Parathyroid adenoma (tissue), 2 donors: ENCODE data around the gene FAAH2.
A peak's percentile ranks its signal among the peaks of the same experiment; 100 is the strongest.

Source experiments
- H2AFZ ChIP-seq: fragments of 300-600 bp; sonication (generic); one replicate; pipeline ENCODE4 v1.7.0; 2017; ENCODE audit warnings: antibody characterized with exemption, mild to moderate bottlenecking
- H3K27ac ChIP-seq: fragments of 300-600 bp; sonication (generic); one replicate; pipeline ENCODE4 v1.7.0; 2017
- H3K27me3 ChIP-seq: fragments of 300-600 bp; sonication (generic); one replicate; pipeline ENCODE4 v1.7.0; 2017; ENCODE audit warnings: low read length; ENCODE audit not compliant: control insufficient read depth, insufficient read depth
- H3K36me3 ChIP-seq: fragments of 300-600 bp; sonication (generic); one replicate; pipeline ENCODE4 v1.7.0; 2017; ENCODE audit warnings: low read length; ENCODE audit not compliant: control insufficient read depth, insufficient read depth
- H3K4me1 ChIP-seq: fragments of 300-600 bp; sonication (generic); one replicate; pipeline ENCODE4 v1.7.0; 2017; ENCODE audit warnings: control low read depth
- H3K4me2 ChIP-seq: fragments of 300-600 bp; sonication (generic); one replicate; pipeline ENCODE4 v1.7.0; 2017; ENCODE audit warnings: low read length
- H3K4me3 ChIP-seq: fragments of 300-600 bp; sonication (generic); one replicate; pipeline ENCODE4 v1.7.0; 2017; ENCODE audit warnings: low read depth, low read length
- H3K79me2 ChIP-seq: fragments of 300-600 bp; sonication (generic); one replicate; pipeline ENCODE4 v1.7.0; 2017; ENCODE audit warnings: control low read depth
- H3K9ac ChIP-seq: fragments of 300-600 bp; sonication (generic); one replicate; pipeline ENCODE4 v1.7.0; 2017; ENCODE audit warnings: mild to moderate bottlenecking
- H3K9me3 ChIP-seq: fragments of 300-600 bp; sonication (generic); one replicate; pipeline ENCODE4 v1.7.0; 2017; ENCODE audit warnings: low read length; ENCODE audit not compliant: control insufficient read depth
- TF ChIP-seq, protein P1 (sequence below): fragments of 300-600 bp; sonication (generic); IDR thresholded peaks from one replicate; pipeline ENCODE4 v1.7.0; 2017; ENCODE audit warnings: antibody characterized with exemption, mild to moderate bottlenecking
- donor health status: primary hyperparathyroidism.

FAAH2 gene, protein sequence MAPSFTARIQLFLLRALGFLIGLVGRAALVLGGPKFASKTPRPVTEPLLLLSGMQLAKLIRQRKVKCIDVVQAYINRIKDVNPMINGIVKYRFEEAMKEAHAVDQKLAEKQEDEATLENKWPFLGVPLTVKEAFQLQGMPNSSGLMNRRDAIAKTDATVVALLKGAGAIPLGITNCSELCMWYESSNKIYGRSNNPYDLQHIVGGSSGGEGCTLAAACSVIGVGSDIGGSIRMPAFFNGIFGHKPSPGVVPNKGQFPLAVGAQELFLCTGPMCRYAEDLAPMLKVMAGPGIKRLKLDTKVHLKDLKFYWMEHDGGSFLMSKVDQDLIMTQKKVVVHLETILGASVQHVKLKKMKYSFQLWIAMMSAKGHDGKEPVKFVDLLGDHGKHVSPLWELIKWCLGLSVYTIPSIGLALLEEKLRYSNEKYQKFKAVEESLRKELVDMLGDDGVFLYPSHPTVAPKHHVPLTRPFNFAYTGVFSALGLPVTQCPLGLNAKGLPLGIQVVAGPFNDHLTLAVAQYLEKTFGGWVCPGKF

DNA sequence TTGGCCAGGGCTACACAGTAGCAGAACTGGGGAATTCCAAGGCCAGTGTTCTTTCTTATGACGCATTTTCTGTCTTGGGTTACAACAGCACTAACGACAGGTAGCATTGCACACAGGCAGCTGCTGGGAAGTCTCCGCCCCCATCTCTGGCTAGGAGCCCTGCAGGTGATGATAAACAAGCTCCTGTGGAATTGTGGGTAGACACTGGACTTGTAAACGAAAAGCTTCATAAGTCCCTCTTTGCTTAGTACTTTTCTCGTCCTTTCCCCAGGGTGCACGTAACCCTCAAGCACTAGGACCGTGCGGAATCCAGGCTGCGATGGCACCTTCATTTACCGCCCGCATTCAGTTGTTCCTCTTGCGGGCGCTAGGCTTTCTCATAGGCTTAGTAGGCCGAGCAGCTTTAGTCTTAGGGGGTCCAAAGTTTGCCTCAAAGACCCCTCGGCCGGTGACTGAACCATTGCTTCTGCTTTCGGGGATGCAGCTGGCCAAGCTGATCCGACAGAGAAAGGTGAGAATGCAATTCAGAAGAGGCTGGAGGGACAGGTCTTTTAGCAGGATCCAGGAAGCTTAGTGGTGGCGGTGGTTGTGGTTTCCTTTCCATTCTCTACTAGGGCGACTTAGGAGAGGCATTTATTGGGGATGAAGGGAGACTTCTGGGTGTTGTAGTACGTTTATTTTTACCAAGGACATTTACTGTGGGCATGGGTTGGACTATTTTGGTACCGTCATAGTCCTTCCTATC lies at the start of gene FAAH2:
FAAH2 (plus strand) TSS at position 200 of the 745 bp plus-strand sequence; CDS start at position 320, 120 bp downstream.
- peak within 1 kb of the TSS; percentile 59 for H3K4me2 ChIP-seq
- H3K79me2 ChIP-seq, result no peaks in the 10 kb centered on the region
- no peaks in the 10 kb centered on the region for H3K4me1 ChIP-seq
- no peaks in the 10 kb centered on the region for H3K36me3 ChIP-seq
- no peaks in the 10 kb centered on the region for H3K27me3 ChIP-seq
- TF ChIP-seq, protein P1, sequence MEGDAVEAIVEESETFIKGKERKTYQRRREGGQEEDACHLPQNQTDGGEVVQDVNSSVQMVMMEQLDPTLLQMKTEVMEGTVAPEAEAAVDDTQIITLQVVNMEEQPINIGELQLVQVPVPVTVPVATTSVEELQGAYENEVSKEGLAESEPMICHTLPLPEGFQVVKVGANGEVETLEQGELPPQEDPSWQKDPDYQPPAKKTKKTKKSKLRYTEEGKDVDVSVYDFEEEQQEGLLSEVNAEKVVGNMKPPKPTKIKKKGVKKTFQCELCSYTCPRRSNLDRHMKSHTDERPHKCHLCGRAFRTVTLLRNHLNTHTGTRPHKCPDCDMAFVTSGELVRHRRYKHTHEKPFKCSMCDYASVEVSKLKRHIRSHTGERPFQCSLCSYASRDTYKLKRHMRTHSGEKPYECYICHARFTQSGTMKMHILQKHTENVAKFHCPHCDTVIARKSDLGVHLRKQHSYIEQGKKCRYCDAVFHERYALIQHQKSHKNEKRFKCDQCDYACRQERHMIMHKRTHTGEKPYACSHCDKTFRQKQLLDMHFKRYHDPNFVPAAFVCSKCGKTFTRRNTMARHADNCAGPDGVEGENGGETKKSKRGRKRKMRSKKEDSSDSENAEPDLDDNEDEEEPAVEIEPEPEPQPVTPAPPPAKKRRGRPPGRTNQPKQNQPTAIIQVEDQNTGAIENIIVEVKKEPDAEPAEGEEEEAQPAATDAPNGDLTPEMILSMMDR, result no peak
- peak within 1 kb of the TSS; percentile 83 for H3K27ac ChIP-seq
- no peak within 1 kb of the TSS for H3K9ac ChIP-seq
- peak within 1 kb of the TSS; percentile 72 for H3K4me3 ChIP-seq
- no peaks in the 10 kb centered on the region for H3K9me3 ChIP-seq
- H2AFZ ChIP-seq, result peak within 1 kb of the TSS; percentile 55

DNA sequence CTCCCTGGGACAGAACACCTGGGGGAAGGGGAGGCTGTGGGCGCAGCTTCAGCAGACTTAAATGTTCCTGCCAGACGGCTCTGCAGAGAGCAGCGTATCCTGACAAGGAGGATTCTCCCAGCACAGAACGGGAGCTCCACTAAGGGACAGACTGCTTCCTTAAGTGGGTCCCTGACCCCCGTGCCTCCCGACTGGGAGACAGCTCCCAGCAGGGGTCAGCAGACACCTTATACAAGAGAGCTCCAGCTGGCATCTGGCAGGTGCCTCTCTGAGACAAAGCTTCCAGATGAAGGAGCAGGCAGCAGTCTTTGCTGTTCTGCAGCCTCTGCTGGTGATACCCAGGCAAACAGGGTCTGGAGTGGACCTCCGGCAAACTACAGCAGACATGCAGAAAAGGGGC lies 44.5 kb upstream of the FAAH2 start:
- Histone ChIP-seq H3K36me3 (no peaks in the 10 kb centered on the region), H2AFZ (no peak overlapping the region), H3K4me2 (no peak overlapping the region), H3K27me3 (no peaks in the 10 kb centered on the region), H3K79me2 (no peaks in the 10 kb centered on the region), H3K4me3 (no peak overlapping the region), H3K4me1 (no peaks in the 10 kb centered on the region), H3K27ac (no peak overlapping the region), H3K9ac (no peak overlapping the region), H3K9me3 (no peaks in the 10 kb centered on the region)
- TF ChIP-seq, protein P1, result no peak

DNA sequence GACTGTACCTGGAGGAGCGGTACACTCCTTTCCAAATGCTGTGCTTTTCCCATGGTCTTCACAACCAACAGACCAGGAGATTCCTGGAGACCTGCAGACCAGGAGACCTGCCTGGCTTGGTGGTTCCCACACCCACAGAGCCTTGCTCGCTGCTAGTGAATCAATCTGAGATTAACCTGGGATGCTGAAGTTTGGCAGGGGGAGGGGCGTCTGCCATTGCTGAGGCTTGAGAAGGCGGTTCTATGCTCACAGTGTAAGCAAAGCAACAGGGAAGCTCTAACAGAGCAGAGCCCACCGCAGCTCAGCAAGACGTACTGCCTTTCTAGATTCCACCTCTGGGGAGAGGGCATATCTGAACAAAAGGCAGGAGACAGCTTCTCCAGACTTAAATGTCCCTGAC lies 34.5 kb upstream of the FAAH2 start:
- H3K4me1 ChIP-seq, result no peaks in the 10 kb centered on the region
- no peak overlapping the region for H3K4me3 ChIP-seq
- TF ChIP-seq, protein P1, result no peak
- no peaks in the 10 kb centered on the region for H3K36me3 ChIP-seq
- no peaks in the 10 kb centered on the region for H3K79me2 ChIP-seq
- H2AFZ ChIP-seq, result no peak overlapping the region
- H3K9ac ChIP-seq, result no peak overlapping the region
- H3K27ac ChIP-seq, result no peak overlapping the region
- H3K9me3 ChIP-seq, result no peaks in the 10 kb centered on the region
- H3K4me2 ChIP-seq, result no peak overlapping the region
- no peaks in the 10 kb centered on the region for H3K27me3 ChIP-seq

DNA sequence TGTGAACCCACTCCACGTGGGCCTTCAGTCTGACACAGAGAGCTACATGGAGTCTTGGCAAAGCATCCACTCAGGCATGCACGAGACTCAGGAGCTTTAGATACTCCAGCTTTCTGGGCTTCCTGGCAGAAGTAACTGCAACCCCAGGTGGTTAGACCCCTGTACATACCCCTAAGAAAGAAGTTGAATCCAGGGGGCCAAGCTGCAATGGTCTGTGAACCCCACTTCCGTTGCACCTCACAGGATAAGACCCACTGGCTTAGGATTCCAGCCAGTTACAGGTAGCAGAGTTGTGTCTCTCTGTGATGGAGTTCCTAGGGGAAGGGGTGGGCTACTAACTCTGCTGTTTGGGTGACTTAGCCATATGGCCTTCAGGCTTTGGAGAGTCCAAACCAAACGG lies 21.4 kb upstream of the FAAH2 start:
- H3K4me3 ChIP-seq, result no peak overlapping the region
- no peaks in the 10 kb centered on the region for H3K9me3 ChIP-seq
- TF ChIP-seq, protein P1, result no peak
- no peaks in the 10 kb centered on the region for H3K36me3 ChIP-seq
- H3K9ac ChIP-seq, result no peak overlapping the region
- no peak overlapping the region for H2AFZ ChIP-seq
- no peak overlapping the region for H3K27ac ChIP-seq
- H3K79me2 ChIP-seq, result no peaks in the 10 kb centered on the region
- H3K4me2 ChIP-seq, result no peak overlapping the region
- no peaks in the 10 kb centered on the region for H3K4me1 ChIP-seq
- H3K27me3 ChIP-seq, result no peaks in the 10 kb centered on the region
